ENCODE results near the gene UBE2J2. TPM values are rescaled to one million over a fixed set of nuclear protein-coding genes. Genes with fewer than 3 reads are reported as not detected.

The UBE2J2 gene
- total and polyA plus RNA-seq, 2 of the 13 experiments (the other 11 are each of a cell fraction or from before 2014, with no cell fraction given): 25.4 to 29.4 TPM

DNA sequence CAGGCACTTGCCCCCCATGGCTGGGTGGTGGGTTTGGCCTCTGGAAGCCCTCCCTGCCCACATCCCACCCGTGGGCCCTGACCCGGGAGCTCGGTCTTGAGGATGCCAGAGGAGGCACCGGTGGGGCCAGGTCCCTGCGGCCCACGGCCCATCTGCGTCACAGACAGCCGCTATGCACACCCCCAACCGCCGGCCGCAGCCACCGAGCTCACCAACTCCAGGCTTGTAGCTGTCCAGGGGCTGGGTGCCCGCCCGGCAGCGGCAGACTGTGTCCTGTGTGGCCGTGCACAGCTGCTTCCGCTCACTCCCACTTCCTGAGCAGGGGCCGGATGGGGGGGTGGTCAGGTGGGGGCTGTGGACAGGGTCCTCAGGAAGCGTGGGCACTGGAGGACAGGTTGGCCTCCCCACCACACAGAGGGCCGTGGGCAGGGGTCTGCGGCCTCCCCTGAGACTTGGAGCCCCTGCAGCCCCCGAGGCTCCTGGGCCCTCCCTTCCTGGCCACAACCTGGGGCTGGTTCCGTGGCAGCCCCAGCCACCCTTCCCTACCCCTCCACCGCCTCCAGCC lies 60.8 kb downstream of the UBE2J2 start:
- no peaks in the 10 kb centered on the region for H3K9me3 ChIP-seq (ENCODE audit: low read length)
- H4K20me1 ChIP-seq (ENCODE audit: insufficient read depth, low read length): no peaks in the 10 kb centered on the region
- peaks cover 0 to 9% of the 10 kb centered on the region in 2 experiments; a peak in 1 of 5 replicates for H3K36me3 ChIP-seq (replicated peaks in 1 of 2; ENCODE audit: control insufficient read depth in 1 of 2, insufficient read depth in 2 of 2, low read length in 2 of 2)
- BruUV-seq (replicated peaks): no TSS peak
- FAIRE-seq (no peak), ATAC-seq (peak; percentile 32), DNase-seq (ENCODE audit: low spot score) (no peak)
- intact Hi-C loops (cut with micrococcal nuclease; ENCODE audit: unreplicated experiment): no loop called here
- H3K27ac ChIP-seq (ENCODE audit: extremely low read length, insufficient read depth, low read length): no peak overlapping the region
- ChIA-PET POLR2A (no interaction called here), CTCF (ENCODE audit: low intra/inter-chr PET ratio, low total read pairs) (no interaction called here)
- WGBS (ENCODE audit: low lambda C conversion rate): no CpG with 5 or more reads among the region's 24 CpGs
- H2AFZ ChIP-seq (ENCODE audit: low read length): no peak overlapping the region
- no peak overlapping the region for H3K9ac ChIP-seq (ENCODE audit: insufficient read depth, low read depth, low read length)
- H3K4me1 ChIP-seq (ENCODE audit: insufficient read depth, low read length): no peaks in the 10 kb centered on the region
- H3K27me3 ChIP-seq (ENCODE audit: control insufficient read depth in 1 of 2, insufficient read depth in 2 of 2, low read length in 2 of 2): peaks cover 5 to 48% of the 10 kb centered on the region in 2 experiments; a peak in 3 of 5 replicates
- no peaks in the 10 kb centered on the region for H3K79me2 ChIP-seq (ENCODE audit: insufficient read depth, low read length)
- H3K4me3 ChIP-seq (replicated peaks in 1 of 3; ENCODE audit: insufficient read depth in 1 of 3, low read depth in 2 of 3, low read length in 3 of 3): no peak overlapping the region
- TF ChIP-seq GABPA (IDR thresholded peaks at IDR 0.05; ENCODE audit: low read depth, low read length): no peak
- peak; percentile 46; the same call in 1 of the 2 replicates for TF ChIP-seq GABPA (CRISPR knock-in tag; IDR thresholded peaks at IDR 0.05; ENCODE audit: low read depth)
- no peak for TF ChIP-seq ZNF713 (CRISPR knock-in tag; IDR thresholded peaks at IDR 0.05)
- no peak for TF ChIP-seq ZNF251 (CRISPR knock-in tag; IDR thresholded peaks at IDR 0.05)
- TF ChIP-seq, protein P1, sequence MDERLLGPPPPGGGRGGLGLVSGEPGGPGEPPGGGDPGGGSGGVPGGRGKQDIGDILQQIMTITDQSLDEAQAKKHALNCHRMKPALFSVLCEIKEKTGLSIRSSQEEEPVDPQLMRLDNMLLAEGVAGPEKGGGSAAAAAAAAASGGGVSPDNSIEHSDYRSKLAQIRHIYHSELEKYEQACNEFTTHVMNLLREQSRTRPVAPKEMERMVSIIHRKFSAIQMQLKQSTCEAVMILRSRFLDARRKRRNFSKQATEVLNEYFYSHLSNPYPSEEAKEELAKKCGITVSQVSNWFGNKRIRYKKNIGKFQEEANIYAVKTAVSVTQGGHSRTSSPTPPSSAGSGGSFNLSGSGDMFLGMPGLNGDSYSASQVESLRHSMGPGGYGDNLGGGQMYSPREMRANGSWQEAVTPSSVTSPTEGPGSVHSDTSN (CRISPR knock-in tag; IDR thresholded peaks at IDR 0.05): no peak
- in situ Hi-C loops (cut with HindIII; ENCODE audit: extremely low pct_ligation_motif_present, low pct_unique_long_range_greater_than_20kb): no loop called here
- H3K4me2 ChIP-seq (ENCODE audit: low read depth, low read length): no peak overlapping the region

DNA sequence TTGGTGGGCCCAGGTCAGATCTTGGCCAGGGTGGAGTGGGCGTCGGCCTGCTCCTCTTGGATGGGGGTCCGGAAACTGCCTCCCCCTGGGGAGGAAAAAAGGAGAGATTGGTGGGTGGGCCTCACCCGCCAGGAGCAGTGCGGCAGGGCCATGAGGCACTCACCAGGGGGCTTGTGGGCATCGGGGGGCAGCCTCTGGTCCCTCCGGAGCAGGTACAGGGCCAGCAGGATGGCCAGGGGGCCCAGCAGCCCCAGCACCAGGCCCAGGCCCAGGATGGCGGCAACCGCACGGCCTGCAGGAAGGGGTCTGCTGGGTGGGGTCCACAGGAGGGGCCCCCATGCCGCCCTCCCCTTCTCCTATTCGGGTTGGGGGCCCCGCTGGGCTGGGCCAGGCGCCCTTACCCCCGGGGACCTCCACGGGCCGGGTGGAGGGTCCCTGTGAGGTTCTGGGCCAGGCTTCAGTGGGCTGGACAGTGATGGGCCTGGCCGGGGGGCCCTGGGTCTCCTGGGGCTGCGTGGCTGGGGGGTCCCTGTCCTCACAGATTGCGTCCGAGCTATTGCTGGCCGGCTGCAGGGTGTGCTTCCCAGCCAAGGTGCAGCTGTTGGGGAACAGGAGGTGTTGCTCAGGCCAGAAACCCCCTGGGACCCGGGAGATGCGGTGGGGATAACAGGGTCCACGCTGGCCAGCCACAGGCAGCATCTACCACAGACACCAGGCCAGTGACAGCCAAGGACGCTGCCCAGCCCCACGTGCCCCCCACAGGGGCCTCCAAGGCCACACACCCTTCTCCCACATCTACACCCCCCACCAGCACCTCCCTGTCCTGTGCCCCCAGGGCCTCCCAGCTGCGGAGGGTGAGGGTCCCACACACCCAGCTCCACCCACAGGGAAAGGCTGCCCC lies 61.9 kb downstream of the UBE2J2 start:
- H3K27me3 ChIP-seq (ENCODE audit: control insufficient read depth in 1 of 2, insufficient read depth in 2 of 2, low read length in 2 of 2): peaks cover 7 to 51% of the 10 kb centered on the region in 2 experiments; a peak in 3 of 5 replicates
- H3K4me1 ChIP-seq (ENCODE audit: insufficient read depth, low read length): no peaks in the 10 kb centered on the region
- no peaks in the 10 kb centered on the region for H3K9me3 ChIP-seq (ENCODE audit: low read length)
- H2AFZ ChIP-seq (ENCODE audit: low read length): no peak overlapping the region
- no peaks in the 10 kb centered on the region for H4K20me1 ChIP-seq (ENCODE audit: insufficient read depth, low read length)
- no peak overlapping the region for H3K4me3 ChIP-seq (replicated peaks in 1 of 3; ENCODE audit: insufficient read depth in 1 of 3, low read depth in 2 of 3, low read length in 3 of 3)
- intact Hi-C loops (cut with micrococcal nuclease; ENCODE audit: unreplicated experiment) (no loop called here), in situ Hi-C loops (cut with HindIII; ENCODE audit: extremely low pct_ligation_motif_present, low pct_unique_long_range_greater_than_20kb) (no loop called here)
- DNase-seq (ENCODE audit: low spot score): no peak
- ATAC-seq: no peak
- CTCF ChIA-PET (ENCODE audit: low intra/inter-chr PET ratio, low total read pairs): no interaction called here
- WGBS (ENCODE audit: low lambda C conversion rate): no CpG with 5 or more reads among the region's 28 CpGs
- FAIRE-seq: no peak
- no TSS peak for BruUV-seq (replicated peaks)
- POLR2A ChIA-PET: no interaction called here
- H3K79me2 ChIP-seq (ENCODE audit: insufficient read depth, low read length): no peaks in the 10 kb centered on the region
- H3K36me3 ChIP-seq (replicated peaks in 1 of 2; ENCODE audit: control insufficient read depth in 1 of 2, insufficient read depth in 2 of 2, low read length in 2 of 2): 0 out of 5 replicates have a peak, but pooled peaks cover 0 to 5% of the 10 kb centered on the region in 2 experiments
- H3K4me2 ChIP-seq (ENCODE audit: low read depth, low read length): no peak overlapping the region
- no peak overlapping the region for H3K9ac ChIP-seq (ENCODE audit: insufficient read depth, low read depth, low read length)
- no peak overlapping the region for H3K27ac ChIP-seq (ENCODE audit: extremely low read length, insufficient read depth, low read length)
- TF ChIP-seq, protein P2, sequence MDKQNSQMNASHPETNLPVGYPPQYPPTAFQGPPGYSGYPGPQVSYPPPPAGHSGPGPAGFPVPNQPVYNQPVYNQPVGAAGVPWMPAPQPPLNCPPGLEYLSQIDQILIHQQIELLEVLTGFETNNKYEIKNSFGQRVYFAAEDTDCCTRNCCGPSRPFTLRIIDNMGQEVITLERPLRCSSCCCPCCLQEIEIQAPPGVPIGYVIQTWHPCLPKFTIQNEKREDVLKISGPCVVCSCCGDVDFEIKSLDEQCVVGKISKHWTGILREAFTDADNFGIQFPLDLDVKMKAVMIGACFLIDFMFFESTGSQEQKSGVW (CRISPR knock-in tag; IDR thresholded peaks at IDR 0.05; ENCODE audit: borderline replicate concordance): no peak
- no peak for TF ChIP-seq ZNF33A (CRISPR knock-in tag; IDR thresholded peaks at IDR 0.05; ENCODE audit: borderline replicate concordance)
- TF ChIP-seq ZNF790 (CRISPR knock-in tag; IDR thresholded peaks at IDR 0.05; ENCODE audit: borderline replicate concordance): no peak
- TF ChIP-seq, protein P3, sequence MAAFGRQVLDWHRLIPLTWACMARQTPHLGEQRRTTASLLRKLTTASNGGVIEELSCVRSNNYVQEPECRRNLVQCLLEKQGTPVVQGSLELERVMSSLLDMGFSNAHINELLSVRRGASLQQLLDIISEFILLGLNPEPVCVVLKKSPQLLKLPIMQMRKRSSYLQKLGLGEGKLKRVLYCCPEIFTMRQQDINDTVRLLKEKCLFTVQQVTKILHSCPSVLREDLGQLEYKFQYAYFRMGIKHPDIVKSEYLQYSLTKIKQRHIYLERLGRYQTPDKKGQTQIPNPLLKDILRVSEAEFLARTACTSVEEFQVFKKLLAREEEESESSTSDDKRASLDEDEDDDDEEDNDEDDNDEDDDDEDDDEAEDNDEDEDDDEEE (CRISPR knock-in tag; IDR thresholded peaks at IDR 0.05): no peak
- TF ChIP-seq, protein P4, sequence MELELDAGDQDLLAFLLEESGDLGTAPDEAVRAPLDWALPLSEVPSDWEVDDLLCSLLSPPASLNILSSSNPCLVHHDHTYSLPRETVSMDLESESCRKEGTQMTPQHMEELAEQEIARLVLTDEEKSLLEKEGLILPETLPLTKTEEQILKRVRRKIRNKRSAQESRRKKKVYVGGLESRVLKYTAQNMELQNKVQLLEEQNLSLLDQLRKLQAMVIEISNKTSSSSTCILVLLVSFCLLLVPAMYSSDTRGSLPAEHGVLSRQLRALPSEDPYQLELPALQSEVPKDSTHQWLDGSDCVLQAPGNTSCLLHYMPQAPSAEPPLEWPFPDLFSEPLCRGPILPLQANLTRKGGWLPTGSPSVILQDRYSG (CRISPR knock-in tag; IDR thresholded peaks at IDR 0.05): no peak
- TF ChIP-seq, protein P5, sequence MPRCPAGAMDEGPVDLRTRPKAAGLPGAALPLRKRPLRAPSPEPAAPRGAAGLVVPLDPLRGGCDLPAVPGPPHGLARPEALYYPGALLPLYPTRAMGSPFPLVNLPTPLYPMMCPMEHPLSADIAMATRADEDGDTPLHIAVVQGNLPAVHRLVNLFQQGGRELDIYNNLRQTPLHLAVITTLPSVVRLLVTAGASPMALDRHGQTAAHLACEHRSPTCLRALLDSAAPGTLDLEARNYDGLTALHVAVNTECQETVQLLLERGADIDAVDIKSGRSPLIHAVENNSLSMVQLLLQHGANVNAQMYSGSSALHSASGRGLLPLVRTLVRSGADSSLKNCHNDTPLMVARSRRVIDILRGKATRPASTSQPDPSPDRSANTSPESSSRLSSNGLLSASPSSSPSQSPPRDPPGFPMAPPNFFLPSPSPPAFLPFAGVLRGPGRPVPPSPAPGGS (CRISPR knock-in tag; IDR thresholded peaks at IDR 0.05): no peak

All from HepG2 (cell line).